Subcutaneous adipose tissue (tissue), 4 donors: ENCODE results near the gene SP140L. TPM values are rescaled to one million over a fixed set of nuclear protein-coding genes. Genes with fewer than 3 reads are reported as not detected.

ENCODE experiments used
- total RNA-seq, 4 donors: library from RNA; depleted of rRNA; stranded (reverse); fragments of >200 nt; gene quantifications; one replicate each; pipeline ENCODE4 v1.1.0, GENCODE V29; 2016
- TF ChIP-seq, protein P1 (sequence below): fragments of 450-650 bp; IDR thresholded peaks from one replicate; pipeline ENCODE4 v1.5.1; 2016; ENCODE audit warnings: low read depth, mild to moderate bottlenecking, control low read depth, antibody characterized with exemption, moderate library complexity

SP140L gene
- total RNA-seq = 10 to 100 TPM; 10.4 to 22.6 (median 13.3) TPM

GRCh38 chr2:230326453-230327417 is at the start of gene SP140L:
SP140L (plus strand) TSS chr2:230327193; CDS start chr2:230327270, 77 bp downstream.
- TF ChIP-seq, protein P1, sequence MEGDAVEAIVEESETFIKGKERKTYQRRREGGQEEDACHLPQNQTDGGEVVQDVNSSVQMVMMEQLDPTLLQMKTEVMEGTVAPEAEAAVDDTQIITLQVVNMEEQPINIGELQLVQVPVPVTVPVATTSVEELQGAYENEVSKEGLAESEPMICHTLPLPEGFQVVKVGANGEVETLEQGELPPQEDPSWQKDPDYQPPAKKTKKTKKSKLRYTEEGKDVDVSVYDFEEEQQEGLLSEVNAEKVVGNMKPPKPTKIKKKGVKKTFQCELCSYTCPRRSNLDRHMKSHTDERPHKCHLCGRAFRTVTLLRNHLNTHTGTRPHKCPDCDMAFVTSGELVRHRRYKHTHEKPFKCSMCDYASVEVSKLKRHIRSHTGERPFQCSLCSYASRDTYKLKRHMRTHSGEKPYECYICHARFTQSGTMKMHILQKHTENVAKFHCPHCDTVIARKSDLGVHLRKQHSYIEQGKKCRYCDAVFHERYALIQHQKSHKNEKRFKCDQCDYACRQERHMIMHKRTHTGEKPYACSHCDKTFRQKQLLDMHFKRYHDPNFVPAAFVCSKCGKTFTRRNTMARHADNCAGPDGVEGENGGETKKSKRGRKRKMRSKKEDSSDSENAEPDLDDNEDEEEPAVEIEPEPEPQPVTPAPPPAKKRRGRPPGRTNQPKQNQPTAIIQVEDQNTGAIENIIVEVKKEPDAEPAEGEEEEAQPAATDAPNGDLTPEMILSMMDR = no peak

- TF ChIP-seq, protein P1 = no peak
These were observed 44.1 kb upstream of the SP140L start for GRCh38 chr2:230282936-230283335.

GRCh38 chr2:230286048-230286447 is 40.9 kb upstream of the SP140L start:
- TF ChIP-seq, protein P1 = no peak

DNA sequence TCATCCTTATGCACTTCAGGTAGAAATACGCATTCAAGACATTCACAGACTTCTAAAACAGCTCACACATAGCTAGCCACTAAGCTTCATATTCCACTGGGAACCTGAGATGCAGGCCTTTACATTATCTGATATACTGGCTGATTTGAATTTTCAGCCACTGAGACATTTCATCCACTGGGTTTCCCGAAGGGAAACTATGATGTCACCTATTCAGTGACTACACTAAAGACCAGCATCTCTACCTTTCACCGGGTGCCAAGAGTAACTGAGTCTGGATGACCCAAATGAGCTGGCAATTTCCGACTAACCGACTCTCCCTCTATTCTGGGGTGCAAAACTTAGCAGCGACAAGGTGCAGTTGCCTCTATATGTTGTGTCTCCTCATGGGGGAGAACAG is 31.8 kb upstream of the SP140L start:
- TF ChIP-seq, protein P1 = no peak

DNA sequence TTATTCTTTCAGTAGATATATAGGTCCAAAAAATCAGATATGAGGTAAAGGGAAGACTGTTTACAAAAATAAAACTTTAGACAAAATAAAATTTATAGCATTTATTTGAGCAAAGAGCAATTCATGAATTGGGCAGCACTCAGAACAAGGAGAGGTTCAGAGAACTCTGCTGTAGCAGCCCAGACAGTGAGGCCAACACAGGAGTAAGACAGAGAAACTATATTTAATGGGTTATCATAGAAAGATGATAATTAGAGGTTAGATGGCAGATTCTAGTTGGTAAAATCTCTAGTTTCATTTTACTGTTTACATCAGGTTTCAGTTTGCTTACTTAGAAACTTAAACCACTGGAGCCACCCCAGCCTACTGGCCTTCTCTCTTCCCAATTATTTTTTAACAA is 30.1 kb upstream of the SP140L start:
- TF ChIP-seq, protein P1 = no peak

DNA sequence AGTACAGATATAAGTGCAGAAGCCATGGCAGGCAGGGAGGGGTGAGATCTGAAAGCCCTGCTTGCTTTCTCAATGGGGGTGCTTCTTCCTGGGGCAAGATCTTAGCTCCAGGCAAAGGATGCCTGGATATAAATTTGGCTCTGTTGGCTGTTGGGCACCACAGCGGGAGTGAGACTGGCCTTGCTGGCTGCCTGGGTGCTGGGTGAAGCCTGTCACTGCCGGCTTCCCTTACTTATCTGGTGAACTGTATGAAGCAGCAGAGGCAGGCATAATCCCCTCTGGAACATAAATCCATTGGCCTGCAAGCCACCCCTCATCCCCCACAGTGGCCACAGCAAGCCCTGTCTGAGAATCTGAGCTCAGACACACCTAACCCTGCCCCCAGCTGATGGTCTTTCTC is 27.4 kb upstream of the SP140L start:
- TF ChIP-seq, protein P1 = no peak

GRCh38 chr2:230305416-230306275 is 21.3 kb upstream of the SP140L start:
- TF ChIP-seq, protein P1 = no peak
